KMS-11 (cell line): ENCODE results near the gene HECW1.

Source experiments
- H2AFZ ChIP-seq: fragments of 200-600 bp; sonication (generic); 2 replicates; pipeline ENCODE4 v1.6.1; 2016; ENCODE audit warnings: antibody characterized with exemption, mixed run types, low read depth
- H3K27ac ChIP-seq: fragments of 200-600 bp; sonication (generic); 2 replicates; pipeline ENCODE4 v1.6.1; 2016; ENCODE audit warnings: mild to moderate bottlenecking, mixed run types
- H3K27me3 ChIP-seq: fragments of 200-600 bp; sonication (generic); 2 replicates; pipeline ENCODE4 v1.6.1; 2017; ENCODE audit warnings: mild to moderate bottlenecking, low read depth, mixed run types, moderate library complexity; ENCODE audit not compliant: insufficient read depth
- H3K36me3 ChIP-seq: fragments of 200-600 bp; sonication (generic); 2 replicates; pipeline ENCODE4 v1.6.1; 2017; ENCODE audit warnings: mild to moderate bottlenecking, mixed run types; ENCODE audit not compliant: insufficient read depth
- H3K4me1 ChIP-seq: fragments of 200-600 bp; sonication (generic); 2 replicates; pipeline ENCODE4 v1.6.1; 2016; ENCODE audit warnings: mild to moderate bottlenecking, low read depth, mixed run types; ENCODE audit not compliant: poor library complexity, severe bottlenecking
- H3K4me2 ChIP-seq: fragments of 200-600 bp; sonication (generic); 2 replicates; pipeline ENCODE4 v1.7.0; 2016; ENCODE audit warnings: mild to moderate bottlenecking, mixed run types
- H3K4me3 ChIP-seq: fragments of 200-600 bp; sonication (generic); IDR thresholded peaks from 2 replicates; pipeline ENCODE4 v1.6.1; 2017; ENCODE audit warnings: low read depth, low read length, mixed read lengths; ENCODE audit not compliant: insufficient read depth
- H3K79me2 ChIP-seq: fragments of 200-600 bp; sonication (generic); 2 replicates; pipeline ENCODE4 v1.6.1; 2016; ENCODE audit warnings: low read depth, mixed run types; ENCODE audit not compliant: insufficient read depth
- H3K9ac ChIP-seq: fragments of 200-600 bp; sonication (generic); 2 replicates; pipeline ENCODE4 v1.6.1; 2016; ENCODE audit warnings: mild to moderate bottlenecking, mixed run types
- H4K20me1 ChIP-seq: fragments of 200-600 bp; sonication (generic); 2 replicates; pipeline ENCODE4 v1.6.1; 2016; ENCODE audit warnings: mild to moderate bottlenecking, mixed run types; ENCODE audit not compliant: insufficient read depth
- CTCF ChIP-seq: fragments of 200-600 bp; sonication (generic); conservative IDR thresholded peaks from 2 replicates; pipeline ENCODE4 v1.6.1; 2017; ENCODE audit warnings: low read depth, mild to moderate bottlenecking, antibody characterized with exemption, low read length, moderate library complexity, mixed read lengths

The HECW1 gene

DNA sequence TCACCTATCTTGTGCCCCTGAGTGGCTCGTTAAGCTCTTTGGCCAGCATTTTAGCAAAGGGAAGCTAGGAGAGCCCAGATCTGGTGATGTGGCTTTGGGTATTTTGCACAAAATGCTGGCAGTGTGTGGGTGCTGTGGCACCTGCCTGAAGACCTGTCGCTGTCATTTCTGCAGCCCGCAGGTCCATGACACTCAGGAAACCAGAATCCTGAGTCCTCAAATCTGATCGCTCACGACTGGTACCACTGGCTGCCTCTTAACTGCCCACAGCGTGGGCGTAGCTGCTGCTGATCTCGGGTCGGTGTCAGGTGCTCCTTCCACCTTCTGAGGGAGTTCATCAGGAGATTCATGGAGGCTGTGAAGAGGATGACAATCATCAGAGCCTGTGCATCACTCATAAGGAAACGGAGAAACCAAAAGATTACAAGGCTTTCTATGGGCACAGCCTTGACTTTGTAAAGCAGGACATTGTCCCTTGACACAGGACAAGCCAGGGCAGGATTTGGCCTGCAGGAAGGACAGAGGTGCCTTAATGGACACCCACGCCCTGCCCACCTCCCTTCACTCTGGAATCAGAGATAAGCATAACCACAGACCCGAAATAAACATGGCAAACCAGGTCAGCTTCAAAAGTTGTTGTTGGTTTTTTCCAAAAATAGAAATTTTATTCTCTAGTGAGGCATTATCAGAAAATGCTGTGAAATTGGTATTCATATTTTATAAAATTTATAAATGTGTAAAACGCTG, 399.5 kb downstream of the HECW1 start:
- Histone ChIP-seq H4K20me1 (no peaks in the 10 kb centered on the region), H3K4me2 (no peak overlapping the region), H2AFZ (no peak overlapping the region), H3K4me3 (no peak overlapping the region), H3K4me1 (no peaks in the 10 kb centered on the region), H3K9ac (no peak overlapping the region), H3K79me2 (no peaks in the 10 kb centered on the region), H3K36me3 (no peaks in the 10 kb centered on the region), H3K27me3 (no peaks in the 10 kb centered on the region), H3K27ac (no peak overlapping the region)
- TF ChIP-seq CTCF, result no peak

GRCh38 chr7:43513251-43513650, 400.8 kb downstream of the HECW1 start:
- no peaks in the 10 kb centered on the region for H3K4me1 ChIP-seq
- H4K20me1 ChIP-seq, result no peaks in the 10 kb centered on the region
- no peak overlapping the region for H3K27ac ChIP-seq
- H3K9ac ChIP-seq, result no peak overlapping the region
- no peak overlapping the region for H3K4me2 ChIP-seq
- H2AFZ ChIP-seq, result no peak overlapping the region
- no peaks in the 10 kb centered on the region for H3K36me3 ChIP-seq
- no peak for TF ChIP-seq CTCF
- no peaks in the 10 kb centered on the region for H3K79me2 ChIP-seq
- no peaks in the 10 kb centered on the region for H3K27me3 ChIP-seq
- H3K4me3 ChIP-seq, result no peak overlapping the region

GRCh38 chr7:43516581-43517342, 404.3 kb downstream of the HECW1 start:
- no peaks in the 10 kb centered on the region for H3K27me3 ChIP-seq
- no peak for TF ChIP-seq CTCF
- no peak overlapping the region for H3K9ac ChIP-seq
- H3K36me3 ChIP-seq, result no peaks in the 10 kb centered on the region
- no peaks in the 10 kb centered on the region for H4K20me1 ChIP-seq
- H3K4me1 ChIP-seq, result no peaks in the 10 kb centered on the region
- H3K79me2 ChIP-seq, result no peaks in the 10 kb centered on the region
- no peak overlapping the region for H3K4me2 ChIP-seq
- no peak overlapping the region for H2AFZ ChIP-seq
- no peak overlapping the region for H3K27ac ChIP-seq
- H3K4me3 ChIP-seq, result no peak overlapping the region

GRCh38 chr7:43517464-43517863, 405.0 kb downstream of the HECW1 start:
- H2AFZ ChIP-seq, result no peak overlapping the region
- H3K4me3 ChIP-seq, result no peak overlapping the region
- H3K27ac ChIP-seq, result no peak overlapping the region
- H3K4me1 ChIP-seq, result no peaks in the 10 kb centered on the region
- no peak for TF ChIP-seq CTCF
- H3K4me2 ChIP-seq, result no peak overlapping the region
- H3K36me3 ChIP-seq, result no peaks in the 10 kb centered on the region
- H3K27me3 ChIP-seq, result no peaks in the 10 kb centered on the region
- no peak overlapping the region for H3K9ac ChIP-seq
- no peaks in the 10 kb centered on the region for H3K79me2 ChIP-seq
- H4K20me1 ChIP-seq, result no peaks in the 10 kb centered on the region
